ENCODE data around the gene BANF1. TPM values are rescaled to one million over a fixed set of nuclear protein-coding genes. Genes with fewer than 3 reads are reported as not detected.

BANF1 gene
- total and polyA plus RNA-seq, 2 of the 13 experiments (the other 11 are each of a cell fraction or from before 2014, with no cell fraction given), result 40.5 to 86.5 TPM

DNA sequence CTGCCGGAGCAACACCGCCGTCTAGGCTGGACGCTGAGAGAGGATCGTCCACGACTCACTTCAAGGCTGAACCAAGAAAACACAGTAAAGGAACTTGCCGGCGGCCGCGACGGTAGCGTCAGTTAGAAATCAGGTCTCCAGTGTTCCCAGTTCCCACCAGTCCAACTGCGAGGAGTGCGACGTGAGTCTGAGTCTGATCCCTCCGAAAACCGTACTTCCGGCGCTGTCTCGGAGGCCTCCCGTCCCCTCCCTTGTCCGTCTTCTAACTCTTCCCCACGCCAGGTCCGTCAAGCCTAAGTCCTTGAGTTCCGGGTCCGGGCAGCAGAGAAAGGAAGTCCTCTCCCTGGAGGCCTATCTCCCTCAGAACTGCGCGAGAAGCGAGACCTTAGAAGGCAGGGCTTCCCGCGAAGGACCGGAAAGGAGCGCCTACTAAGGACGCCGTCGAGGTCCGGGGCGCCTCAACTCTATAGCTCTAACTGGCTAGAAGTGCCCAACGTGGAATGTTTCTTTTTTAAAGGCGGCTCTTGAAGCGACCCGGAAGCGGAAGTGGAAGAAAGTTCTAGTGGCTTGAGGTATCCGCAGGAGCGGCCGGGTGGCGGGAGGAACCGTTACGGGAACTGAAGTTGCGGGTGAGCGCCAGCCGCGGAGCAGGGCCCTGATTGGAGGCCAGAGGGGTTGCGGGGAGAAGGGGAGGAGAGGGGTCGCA lies at the start of gene BANF1, which contains the start of gene EIF1AD (continued):
- TF ChIP-seq BHLHE40 (IDR thresholded peaks at IDR 0.05; ENCODE audit: low read length), result 0 out of 2 replicates have a peak, but pooled peaks have one; percentile 5
- peak; percentile 89; the same call in 1 of the 2 replicates for TF ChIP-seq ZNF580 (CRISPR knock-in tag; IDR thresholded peaks at IDR 0.05; ENCODE audit: borderline replicate concordance, low read depth)
- TF ChIP-seq IKZF5 (CRISPR knock-in tag; IDR thresholded peaks at IDR 0.05), result peak; percentile 88; the same call in 1 of the 2 replicates
- TF ChIP-seq TSC22D2 (CRISPR knock-in tag; IDR thresholded peaks at IDR 0.05; ENCODE audit: borderline replicate concordance), result 0 out of 2 replicates have a peak, but pooled peaks have one; percentile 63
- TF ChIP-seq FOXK1 (CRISPR knock-in tag; IDR thresholded peaks at IDR 0.05; ENCODE audit: borderline replicate concordance, low read depth), result peak; percentile 87; the same call in 1 of the 2 replicates
- TF ChIP-seq DPF2 (CRISPR knock-in tag; IDR thresholded peaks at IDR 0.05; ENCODE audit: borderline replicate concordance, low read depth), result no peak
- TF ChIP-seq ZNF678 (CRISPR knock-in tag; IDR thresholded peaks at IDR 0.05), result peak; percentile 56
- no peak for TF ChIP-seq KLF15 (CRISPR knock-in tag; IDR thresholded peaks at IDR 0.05; ENCODE audit: borderline replicate concordance)
- TF ChIP-seq LRRFIP1 (CRISPR knock-in tag; conservative IDR thresholded peaks at IDR 0.05), result no peak; the same call in 1 of the 2 replicates
- TF ChIP-seq NFYB (CRISPR knock-in tag; IDR thresholded peaks at IDR 0.05), result peak; percentile 45; the same call in 1 of the 2 replicates
- peak; percentile 81; the same call in 1 of the 2 replicates for TF ChIP-seq RFXANK (CRISPR knock-in tag; IDR thresholded peaks at IDR 0.05)
- no peak for TF ChIP-seq ZNF432 (CRISPR knock-in tag; IDR thresholded peaks at IDR 0.05; ENCODE audit: borderline replicate concordance)
- no peak for TF ChIP-seq ZFP36 (IDR thresholded peaks at IDR 0.05; ENCODE audit: borderline replicate concordance, low read depth, low read length, partially characterized antibody)
- TF ChIP-seq ETS1 (CRISPR knock-in tag; IDR thresholded peaks at IDR 0.05), result no peak
- no peak for TF ChIP-seq MBD4 (IDR thresholded peaks at IDR 0.05; ENCODE audit: borderline replicate concordance, low read length)
- TF ChIP-seq RXRA (CRISPR knock-in tag; IDR thresholded peaks at IDR 0.05), result peak; percentile 85
- peak; percentile 90; the same call in 1 of the 2 replicates for TF ChIP-seq ZNF546 (CRISPR knock-in tag; conservative IDR thresholded peaks at IDR 0.05)
- TF ChIP-seq, protein P1, sequence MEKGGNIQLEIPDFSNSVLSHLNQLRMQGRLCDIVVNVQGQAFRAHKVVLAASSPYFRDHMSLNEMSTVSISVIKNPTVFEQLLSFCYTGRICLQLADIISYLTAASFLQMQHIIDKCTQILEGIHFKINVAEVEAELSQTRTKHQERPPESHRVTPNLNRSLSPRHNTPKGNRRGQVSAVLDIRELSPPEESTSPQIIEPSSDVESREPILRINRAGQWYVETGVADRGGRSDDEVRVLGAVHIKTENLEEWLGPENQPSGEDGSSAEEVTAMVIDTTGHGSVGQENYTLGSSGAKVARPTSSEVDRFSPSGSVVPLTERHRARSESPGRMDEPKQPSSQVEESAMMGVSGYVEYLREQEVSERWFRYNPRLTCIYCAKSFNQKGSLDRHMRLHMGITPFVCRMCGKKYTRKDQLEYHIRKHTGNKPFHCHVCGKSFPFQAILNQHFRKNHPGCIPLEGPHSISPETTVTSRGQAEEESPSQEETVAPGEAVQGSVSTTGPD (CRISPR knock-in tag; IDR thresholded peaks at IDR 0.05), result no peak
- TF ChIP-seq, protein P2, sequence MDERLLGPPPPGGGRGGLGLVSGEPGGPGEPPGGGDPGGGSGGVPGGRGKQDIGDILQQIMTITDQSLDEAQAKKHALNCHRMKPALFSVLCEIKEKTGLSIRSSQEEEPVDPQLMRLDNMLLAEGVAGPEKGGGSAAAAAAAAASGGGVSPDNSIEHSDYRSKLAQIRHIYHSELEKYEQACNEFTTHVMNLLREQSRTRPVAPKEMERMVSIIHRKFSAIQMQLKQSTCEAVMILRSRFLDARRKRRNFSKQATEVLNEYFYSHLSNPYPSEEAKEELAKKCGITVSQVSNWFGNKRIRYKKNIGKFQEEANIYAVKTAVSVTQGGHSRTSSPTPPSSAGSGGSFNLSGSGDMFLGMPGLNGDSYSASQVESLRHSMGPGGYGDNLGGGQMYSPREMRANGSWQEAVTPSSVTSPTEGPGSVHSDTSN (CRISPR knock-in tag; IDR thresholded peaks at IDR 0.05), result peak; percentile 19; the same call in 1 of the 2 replicates
- TF ChIP-seq ZBTB8A (CRISPR knock-in tag; IDR thresholded peaks at IDR 0.05; ENCODE audit: borderline replicate concordance, low read depth), result peak; percentile 89

Data from HepG2 (cell line).